ENCODE results near the gene SELENOF. TPM values are rescaled to one million over a fixed set of nuclear protein-coding genes. Genes with fewer than 3 reads are reported as not detected.

SELENOF gene
- total and polyA plus RNA-seq, 10 of the 15 experiments (the other 5 are each of a cell fraction or from before 2014, with no cell fraction given) = 98.7 to 254 (median 172) TPM

DNA sequence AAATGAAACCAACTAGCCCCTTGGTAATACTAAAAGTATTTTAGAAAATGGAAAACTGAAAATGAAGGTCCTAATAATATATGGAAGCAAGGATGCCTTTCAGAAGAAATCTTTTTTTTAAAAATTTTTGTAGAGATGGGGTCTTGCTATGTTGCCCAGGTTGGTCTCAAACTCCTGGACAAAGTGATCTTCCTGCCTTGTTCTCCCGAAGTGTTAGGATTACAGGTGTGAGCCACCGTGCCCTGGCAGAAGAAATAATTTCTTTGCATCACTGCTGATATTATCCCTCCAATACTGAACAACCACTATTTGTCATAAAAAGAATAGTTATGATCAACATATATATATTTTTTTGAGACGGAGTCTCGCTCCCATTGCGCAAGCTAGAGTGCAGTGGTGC, 25.6 kb downstream of the SELENOF start (continued):
- TF ChIP-seq, protein P1, sequence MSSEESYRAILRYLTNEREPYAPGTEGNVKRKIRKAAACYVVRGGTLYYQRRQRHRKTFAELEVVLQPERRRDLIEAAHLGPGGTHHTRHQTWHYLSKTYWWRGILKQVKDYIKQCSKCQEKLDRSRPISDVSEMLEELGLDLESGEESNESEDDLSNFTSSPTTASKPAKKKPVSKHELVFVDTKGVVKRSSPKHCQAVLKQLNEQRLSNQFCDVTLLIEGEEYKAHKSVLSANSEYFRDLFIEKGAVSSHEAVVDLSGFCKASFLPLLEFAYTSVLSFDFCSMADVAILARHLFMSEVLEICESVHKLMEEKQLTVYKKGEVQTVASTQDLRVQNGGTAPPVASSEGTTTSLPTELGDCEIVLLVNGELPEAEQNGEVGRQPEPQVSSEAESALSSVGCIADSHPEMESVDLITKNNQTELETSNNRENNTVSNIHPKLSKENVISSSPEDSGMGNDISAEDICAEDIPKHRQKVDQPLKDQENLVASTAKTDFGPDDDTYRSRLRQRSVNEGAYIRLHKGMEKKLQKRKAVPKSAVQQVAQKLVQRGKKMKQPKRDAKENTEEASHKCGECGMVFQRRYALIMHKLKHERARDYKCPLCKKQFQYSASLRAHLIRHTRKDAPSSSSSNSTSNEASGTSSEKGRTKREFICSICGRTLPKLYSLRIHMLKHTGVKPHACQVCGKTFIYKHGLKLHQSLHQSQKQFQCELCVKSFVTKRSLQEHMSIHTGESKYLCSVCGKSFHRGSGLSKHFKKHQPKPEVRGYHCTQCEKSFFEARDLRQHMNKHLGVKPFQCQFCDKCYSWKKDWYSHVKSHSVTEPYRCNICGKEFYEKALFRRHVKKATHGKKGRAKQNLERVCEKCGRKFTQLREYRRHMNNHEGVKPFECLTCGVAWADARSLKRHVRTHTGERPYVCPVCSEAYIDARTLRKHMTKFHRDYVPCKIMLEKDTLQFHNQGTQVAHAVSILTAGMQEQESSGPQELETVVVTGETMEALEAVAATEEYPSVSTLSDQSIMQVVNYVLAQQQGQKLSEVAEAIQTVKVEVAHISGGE (CRISPR knock-in tag; IDR thresholded peaks at IDR 0.05) = no peak

DNA sequence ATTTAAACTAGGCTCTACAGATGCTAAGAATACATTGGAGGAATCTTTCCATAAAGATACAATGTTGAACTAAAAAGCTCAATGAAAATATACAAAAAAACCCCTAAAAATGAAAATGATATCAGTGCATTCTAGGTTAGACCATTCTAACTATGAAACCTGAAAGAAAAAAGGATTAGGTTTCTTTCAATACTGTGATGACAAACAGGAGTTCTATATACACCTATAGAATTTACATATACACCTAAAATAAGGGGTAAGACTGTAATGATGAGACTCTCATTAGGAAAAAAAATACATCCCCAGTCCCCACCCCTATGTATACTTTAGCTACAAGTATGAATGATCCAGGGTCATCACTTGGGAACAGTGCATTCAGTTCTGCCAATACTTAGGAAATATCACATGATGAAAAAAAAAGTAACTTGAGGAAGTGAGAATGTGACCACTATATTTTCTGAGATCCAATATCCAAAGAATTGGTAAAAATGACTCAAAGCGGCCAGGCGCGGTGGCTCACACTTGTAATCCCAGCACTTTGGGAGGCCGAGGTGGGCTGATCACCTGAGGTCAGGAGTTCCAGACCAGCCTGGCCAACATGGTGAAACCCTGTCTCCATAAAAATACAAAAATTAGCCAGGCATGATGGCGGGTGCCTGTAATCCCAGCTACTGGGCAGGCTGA, 26.3 kb downstream of the SELENOF start:
- WGBS (ENCODE audit: insufficient coverage, insufficient replicate concordance, low lambda C conversion rate, missing lambda C conversion rate) = 99% methylated on average over 5 of the region's 5 CpGs
- no peak overlapping the region for H3K4me2 ChIP-seq (ENCODE audit: control insufficient read depth, insufficient read depth)
- H3K9ac ChIP-seq (ENCODE audit: control insufficient read depth, insufficient read depth, low read length) = no peak overlapping the region
- H4K20me1 ChIP-seq (ENCODE audit: control insufficient read depth, insufficient read depth) = no peaks in the 10 kb centered on the region
- H3K27ac ChIP-seq (ENCODE audit: control insufficient read depth, insufficient read depth) = no peak overlapping the region
- no peaks in the 10 kb centered on the region for H3K27me3 ChIP-seq (replicated peaks in 1 of 2; ENCODE audit: control insufficient read depth in 2 of 2, insufficient read depth in 2 of 2, low read length in 1 of 2)
- H3K36me3 ChIP-seq (ENCODE audit: control insufficient read depth in 2 of 2, insufficient read depth in 2 of 2, low read length in 1 of 2) = no peaks in the 10 kb centered on the region
- DNase-seq (ENCODE audit: low read depth, low spot score) = no peak
- ChIA-PET POLR2A (no interaction called here), RAD21 (ENCODE audit: unreplicated experiment) (interaction anchor here (4.6 kb wide), 1 partner anchor 26 kb away, joined by 17 read pairs; the partner anchor contains the start of genes HS2ST1 and SELENOF), SMC1A (ENCODE audit: uncharacterized antibody, unreplicated experiment) (interaction anchor here (1.0 kb wide), 1 partner anchor 35 kb away, joined by 3 read pairs; no protein-coding TSS in a partner anchor), CTCF (interaction anchor here (1.0 to 1.9 kb wide), 2 partner anchors 10 to 28 kb away, joined by 3 to 7 read pairs; no protein-coding TSS in a partner anchor)
- H2AFZ ChIP-seq (ENCODE audit: control insufficient read depth, low read depth, low read length) = no peak overlapping the region
- peak; percentile 76 for ATAC-seq
- no TSS peak for BruUV-seq (replicated peaks)
- in situ Hi-C loops (cut with MboI) = no loop called here
- peaks cover 5% of the 10 kb centered on the region; the same call in 1 of the 2 replicates for H3K4me1 ChIP-seq (ENCODE audit: control insufficient read depth, insufficient read depth, low read length)
- H3K79me2 ChIP-seq (ENCODE audit: control insufficient read depth, insufficient read depth, low read length) = peaks cover 1% of the 10 kb centered on the region; the same call in 1 of the 2 replicates
- H3K4me3 ChIP-seq = no peak overlapping the region
- intact Hi-C loops (cut with micrococcal nuclease; ENCODE audit: unreplicated experiment) = no loop called here
- H3K9me3 ChIP-seq (replicated peaks; ENCODE audit: control insufficient read depth, insufficient read depth, low read length) = peaks cover 3% of the 10 kb centered on the region; the same call in 2 of the 3 replicates
- no peak for FAIRE-seq
- TF ChIP-seq, protein P2, sequence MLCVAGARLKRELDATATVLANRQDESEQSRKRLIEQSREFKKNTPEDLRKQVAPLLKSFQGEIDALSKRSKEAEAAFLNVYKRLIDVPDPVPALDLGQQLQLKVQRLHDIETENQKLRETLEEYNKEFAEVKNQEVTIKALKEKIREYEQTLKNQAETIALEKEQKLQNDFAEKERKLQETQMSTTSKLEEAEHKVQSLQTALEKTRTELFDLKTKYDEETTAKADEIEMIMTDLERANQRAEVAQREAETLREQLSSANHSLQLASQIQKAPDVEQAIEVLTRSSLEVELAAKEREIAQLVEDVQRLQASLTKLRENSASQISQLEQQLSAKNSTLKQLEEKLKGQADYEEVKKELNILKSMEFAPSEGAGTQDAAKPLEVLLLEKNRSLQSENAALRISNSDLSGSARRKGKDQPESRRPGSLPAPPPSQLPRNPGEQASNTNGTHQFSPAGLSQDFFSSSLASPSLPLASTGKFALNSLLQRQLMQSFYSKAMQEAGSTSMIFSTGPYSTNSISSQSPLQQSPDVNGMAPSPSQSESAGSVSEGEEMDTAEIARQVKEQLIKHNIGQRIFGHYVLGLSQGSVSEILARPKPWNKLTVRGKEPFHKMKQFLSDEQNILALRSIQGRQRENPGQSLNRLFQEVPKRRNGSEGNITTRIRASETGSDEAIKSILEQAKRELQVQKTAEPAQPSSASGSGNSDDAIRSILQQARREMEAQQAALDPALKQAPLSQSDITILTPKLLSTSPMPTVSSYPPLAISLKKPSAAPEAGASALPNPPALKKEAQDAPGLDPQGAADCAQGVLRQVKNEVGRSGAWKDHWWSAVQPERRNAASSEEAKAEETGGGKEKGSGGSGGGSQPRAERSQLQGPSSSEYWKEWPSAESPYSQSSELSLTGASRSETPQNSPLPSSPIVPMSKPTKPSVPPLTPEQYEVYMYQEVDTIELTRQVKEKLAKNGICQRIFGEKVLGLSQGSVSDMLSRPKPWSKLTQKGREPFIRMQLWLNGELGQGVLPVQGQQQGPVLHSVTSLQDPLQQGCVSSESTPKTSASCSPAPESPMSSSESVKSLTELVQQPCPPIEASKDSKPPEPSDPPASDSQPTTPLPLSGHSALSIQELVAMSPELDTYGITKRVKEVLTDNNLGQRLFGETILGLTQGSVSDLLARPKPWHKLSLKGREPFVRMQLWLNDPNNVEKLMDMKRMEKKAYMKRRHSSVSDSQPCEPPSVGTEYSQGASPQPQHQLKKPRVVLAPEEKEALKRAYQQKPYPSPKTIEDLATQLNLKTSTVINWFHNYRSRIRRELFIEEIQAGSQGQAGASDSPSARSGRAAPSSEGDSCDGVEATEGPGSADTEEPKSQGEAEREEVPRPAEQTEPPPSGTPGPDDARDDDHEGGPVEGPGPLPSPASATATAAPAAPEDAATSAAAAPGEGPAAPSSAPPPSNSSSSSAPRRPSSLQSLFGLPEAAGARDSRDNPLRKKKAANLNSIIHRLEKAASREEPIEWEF (IDR thresholded peaks at IDR 0.05; ENCODE audit: insufficient replicate concordance, low read depth, low read length) = no peak
- no peak for TF ChIP-seq SP1 (IDR thresholded peaks at IDR 0.05; ENCODE audit: low read depth, low read length)
- no peak for TF ChIP-seq CBX3 (IDR thresholded peaks at IDR 0.05; ENCODE audit: borderline replicate concordance, low read depth)
- TF ChIP-seq MXI1 (IDR thresholded peaks at IDR 0.05; ENCODE audit: low read depth, low read length) = no peak
- TF ChIP-seq, protein P3, sequence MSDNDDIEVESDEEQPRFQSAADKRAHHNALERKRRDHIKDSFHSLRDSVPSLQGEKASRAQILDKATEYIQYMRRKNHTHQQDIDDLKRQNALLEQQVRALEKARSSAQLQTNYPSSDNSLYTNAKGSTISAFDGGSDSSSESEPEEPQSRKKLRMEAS (IDR thresholded peaks at IDR 0.05; ENCODE audit: low read depth, low read length) = no peak
- TF ChIP-seq EED (IDR thresholded peaks at IDR 0.05; ENCODE audit: low read depth) = peak; percentile 35; the same call in 1 of the 2 replicates
- TF ChIP-seq SUPT20H (IDR thresholded peaks at IDR 0.05; ENCODE audit: borderline replicate concordance, control insufficient read depth, low read depth, low read length) = no peak
- TF ChIP-seq, protein P4, sequence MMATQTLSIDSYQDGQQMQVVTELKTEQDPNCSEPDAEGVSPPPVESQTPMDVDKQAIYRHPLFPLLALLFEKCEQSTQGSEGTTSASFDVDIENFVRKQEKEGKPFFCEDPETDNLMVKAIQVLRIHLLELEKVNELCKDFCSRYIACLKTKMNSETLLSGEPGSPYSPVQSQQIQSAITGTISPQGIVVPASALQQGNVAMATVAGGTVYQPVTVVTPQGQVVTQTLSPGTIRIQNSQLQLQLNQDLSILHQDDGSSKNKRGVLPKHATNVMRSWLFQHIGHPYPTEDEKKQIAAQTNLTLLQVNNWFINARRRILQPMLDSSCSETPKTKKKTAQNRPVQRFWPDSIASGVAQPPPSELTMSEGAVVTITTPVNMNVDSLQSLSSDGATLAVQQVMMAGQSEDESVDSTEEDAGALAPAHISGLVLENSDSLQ (IDR thresholded peaks at IDR 0.05) = no peak
- no peak for TF ChIP-seq SMC3 (IDR thresholded peaks at IDR 0.05; ENCODE audit: borderline replicate concordance, low read length)
